ENCODE measurements around the gene C17orf114.
A peak's percentile ranks its signal among the peaks of the same experiment; 100 is the strongest.

Gene C17orf114

DNA sequence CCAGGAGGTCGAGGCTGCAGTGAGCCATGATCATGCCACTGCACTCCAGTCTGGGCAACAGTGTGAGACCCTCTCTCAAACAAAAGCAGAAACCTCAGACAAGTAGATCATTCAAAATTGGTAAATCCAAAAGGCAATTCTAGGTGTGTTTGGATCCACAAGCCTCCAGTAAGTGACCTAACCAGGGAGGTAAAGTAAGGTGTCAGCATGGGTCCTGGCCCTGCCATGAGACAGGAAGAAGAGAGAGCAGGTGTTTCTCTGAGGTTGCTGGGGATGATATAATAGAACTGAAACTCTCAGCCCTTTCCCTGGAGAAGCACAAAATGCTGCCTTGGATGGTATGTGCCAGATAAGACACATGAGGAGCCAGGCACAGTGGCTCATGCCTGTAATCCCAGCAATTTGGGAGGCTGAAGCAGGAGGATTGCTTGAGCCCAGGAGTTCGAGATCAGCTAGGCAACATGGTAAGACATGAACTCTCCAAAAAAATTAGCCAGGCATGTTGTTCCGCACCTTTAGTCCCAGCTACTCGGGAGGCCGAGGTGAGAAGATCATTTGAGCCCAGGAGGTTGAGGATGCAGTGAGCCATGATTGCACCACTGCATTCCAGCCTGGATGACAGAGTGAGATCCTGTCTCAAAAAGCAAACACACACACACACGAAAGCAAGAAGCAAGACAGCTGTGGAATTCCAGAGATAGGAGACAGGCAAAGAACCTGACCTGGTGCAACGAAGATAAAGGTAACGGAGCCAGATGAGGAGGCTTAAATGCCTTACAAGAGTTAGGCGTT, 24.0 kb downstream of the C17orf114 start (continued):
- TF ChIP-seq, protein P1, sequence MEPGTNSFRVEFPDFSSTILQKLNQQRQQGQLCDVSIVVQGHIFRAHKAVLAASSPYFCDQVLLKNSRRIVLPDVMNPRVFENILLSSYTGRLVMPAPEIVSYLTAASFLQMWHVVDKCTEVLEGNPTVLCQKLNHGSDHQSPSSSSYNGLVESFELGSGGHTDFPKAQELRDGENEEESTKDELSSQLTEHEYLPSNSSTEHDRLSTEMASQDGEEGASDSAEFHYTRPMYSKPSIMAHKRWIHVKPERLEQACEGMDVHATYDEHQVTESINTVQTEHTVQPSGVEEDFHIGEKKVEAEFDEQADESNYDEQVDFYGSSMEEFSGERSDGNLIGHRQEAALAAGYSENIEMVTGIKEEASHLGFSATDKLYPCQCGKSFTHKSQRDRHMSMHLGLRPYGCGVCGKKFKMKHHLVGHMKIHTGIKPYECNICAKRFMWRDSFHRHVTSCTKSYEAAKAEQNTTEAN (CRISPR knock-in tag; conservative IDR thresholded peaks at IDR 0.05), result peak; percentile 72; the same call in 1 of the 2 replicates
- TF ChIP-seq, protein P2, sequence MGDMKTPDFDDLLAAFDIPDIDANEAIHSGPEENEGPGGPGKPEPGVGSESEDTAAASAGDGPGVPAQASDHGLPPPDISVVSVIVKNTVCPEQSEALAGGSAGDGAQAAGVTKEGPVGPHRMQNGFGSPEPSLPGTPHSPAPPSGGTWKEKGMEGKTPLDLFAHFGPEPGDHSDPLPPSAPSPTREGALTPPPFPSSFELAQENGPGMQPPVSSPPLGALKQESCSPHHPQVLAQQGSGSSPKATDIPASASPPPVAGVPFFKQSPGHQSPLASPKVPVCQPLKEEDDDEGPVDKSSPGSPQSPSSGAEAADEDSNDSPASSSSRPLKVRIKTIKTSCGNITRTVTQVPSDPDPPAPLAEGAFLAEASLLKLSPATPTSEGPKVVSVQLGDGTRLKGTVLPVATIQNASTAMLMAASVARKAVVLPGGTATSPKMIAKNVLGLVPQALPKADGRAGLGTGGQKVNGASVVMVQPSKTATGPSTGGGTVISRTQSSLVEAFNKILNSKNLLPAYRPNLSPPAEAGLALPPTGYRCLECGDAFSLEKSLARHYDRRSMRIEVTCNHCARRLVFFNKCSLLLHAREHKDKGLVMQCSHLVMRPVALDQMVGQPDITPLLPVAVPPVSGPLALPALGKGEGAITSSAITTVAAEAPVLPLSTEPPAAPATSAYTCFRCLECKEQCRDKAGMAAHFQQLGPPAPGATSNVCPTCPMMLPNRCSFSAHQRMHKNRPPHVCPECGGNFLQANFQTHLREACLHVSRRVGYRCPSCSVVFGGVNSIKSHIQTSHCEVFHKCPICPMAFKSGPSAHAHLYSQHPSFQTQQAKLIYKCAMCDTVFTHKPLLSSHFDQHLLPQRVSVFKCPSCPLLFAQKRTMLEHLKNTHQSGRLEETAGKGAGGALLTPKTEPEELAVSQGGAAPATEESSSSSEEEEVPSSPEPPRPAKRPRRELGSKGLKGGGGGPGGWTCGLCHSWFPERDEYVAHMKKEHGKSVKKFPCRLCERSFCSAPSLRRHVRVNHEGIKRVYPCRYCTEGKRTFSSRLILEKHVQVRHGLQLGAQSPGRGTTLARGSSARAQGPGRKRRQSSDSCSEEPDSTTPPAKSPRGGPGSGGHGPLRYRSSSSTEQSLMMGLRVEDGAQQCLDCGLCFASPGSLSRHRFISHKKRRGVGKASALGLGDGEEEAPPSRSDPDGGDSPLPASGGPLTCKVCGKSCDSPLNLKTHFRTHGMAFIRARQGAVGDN (CRISPR knock-in tag; IDR thresholded peaks at IDR 0.05), result peak; percentile 55; the same call in 1 of the 2 replicates
- TF ChIP-seq ZNF468 (CRISPR knock-in tag; IDR thresholded peaks at IDR 0.05) (no peak), ZNF205 (CRISPR knock-in tag; IDR thresholded peaks at IDR 0.05) (peak; percentile 95), PRMT3 (CRISPR knock-in tag; IDR thresholded peaks at IDR 0.05; ENCODE audit: borderline replicate concordance, low read depth) (no peak), DMAP1 (CRISPR knock-in tag; IDR thresholded peaks at IDR 0.05) (0 out of 2 replicates have a peak, but pooled peaks have one; percentile 54), MYNN (CRISPR knock-in tag; IDR thresholded peaks at IDR 0.05; ENCODE audit: low read depth) (peak; percentile 34; the same call in 1 of the 2 replicates), GATAD2A (CRISPR knock-in tag; IDR thresholded peaks at IDR 0.05) (peak; percentile 93), ZNF792 (CRISPR knock-in tag; IDR thresholded peaks at IDR 0.05) (peak; percentile 99), SMAD3 (CRISPR knock-in tag; IDR thresholded peaks at IDR 0.05) (peak; percentile 77; the same call in 1 of the 2 replicates), SMARCC2 (IDR thresholded peaks at IDR 0.05) (no peak), TBX2 (CRISPR knock-in tag; IDR thresholded peaks at IDR 0.05; ENCODE audit: borderline replicate concordance) (peak; percentile 87), EHMT2 (IDR thresholded peaks at IDR 0.05; ENCODE audit: borderline replicate concordance, low read depth, low read length) (no peak), ZNF644 (CRISPR knock-in tag; IDR thresholded peaks at IDR 0.05; ENCODE audit: low read depth) (peak; percentile 65; the same call in 1 of the 2 replicates)
- TF ChIP-seq, protein P3, sequence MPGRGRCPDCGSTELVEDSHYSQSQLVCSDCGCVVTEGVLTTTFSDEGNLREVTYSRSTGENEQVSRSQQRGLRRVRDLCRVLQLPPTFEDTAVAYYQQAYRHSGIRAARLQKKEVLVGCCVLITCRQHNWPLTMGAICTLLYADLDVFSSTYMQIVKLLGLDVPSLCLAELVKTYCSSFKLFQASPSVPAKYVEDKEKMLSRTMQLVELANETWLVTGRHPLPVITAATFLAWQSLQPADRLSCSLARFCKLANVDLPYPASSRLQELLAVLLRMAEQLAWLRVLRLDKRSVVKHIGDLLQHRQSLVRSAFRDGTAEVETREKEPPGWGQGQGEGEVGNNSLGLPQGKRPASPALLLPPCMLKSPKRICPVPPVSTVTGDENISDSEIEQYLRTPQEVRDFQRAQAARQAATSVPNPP (CRISPR knock-in tag; IDR thresholded peaks at IDR 0.05), result no peak
- TF ChIP-seq, protein P4, sequence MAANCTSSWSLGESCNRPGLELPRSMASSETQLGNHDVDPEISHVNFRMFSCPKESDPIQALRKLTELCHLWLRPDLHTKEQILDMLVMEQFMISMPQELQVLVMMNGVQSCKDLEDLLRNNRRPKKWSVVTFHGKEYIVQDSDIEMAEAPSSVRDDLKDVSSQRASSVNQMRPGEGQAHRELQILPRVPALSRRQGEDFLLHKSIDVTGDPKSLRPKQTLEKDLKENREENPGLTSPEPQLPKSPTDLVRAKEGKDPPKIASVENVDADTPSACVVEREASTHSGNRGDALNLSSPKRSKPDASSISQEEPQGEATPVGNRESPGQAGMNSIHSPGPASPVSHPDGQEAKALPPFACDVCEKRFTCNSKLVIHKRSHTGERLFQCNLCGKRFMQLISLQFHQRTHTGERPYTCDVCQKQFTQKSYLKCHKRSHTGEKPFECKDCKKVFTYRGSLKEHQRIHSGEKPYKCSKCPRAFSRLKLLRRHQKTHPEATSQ (CRISPR knock-in tag; IDR thresholded peaks at IDR 0.05; ENCODE audit: borderline replicate concordance), result 0 out of 2 replicates have a peak, but pooled peaks have one; percentile 31
- TF ChIP-seq, protein P5, sequence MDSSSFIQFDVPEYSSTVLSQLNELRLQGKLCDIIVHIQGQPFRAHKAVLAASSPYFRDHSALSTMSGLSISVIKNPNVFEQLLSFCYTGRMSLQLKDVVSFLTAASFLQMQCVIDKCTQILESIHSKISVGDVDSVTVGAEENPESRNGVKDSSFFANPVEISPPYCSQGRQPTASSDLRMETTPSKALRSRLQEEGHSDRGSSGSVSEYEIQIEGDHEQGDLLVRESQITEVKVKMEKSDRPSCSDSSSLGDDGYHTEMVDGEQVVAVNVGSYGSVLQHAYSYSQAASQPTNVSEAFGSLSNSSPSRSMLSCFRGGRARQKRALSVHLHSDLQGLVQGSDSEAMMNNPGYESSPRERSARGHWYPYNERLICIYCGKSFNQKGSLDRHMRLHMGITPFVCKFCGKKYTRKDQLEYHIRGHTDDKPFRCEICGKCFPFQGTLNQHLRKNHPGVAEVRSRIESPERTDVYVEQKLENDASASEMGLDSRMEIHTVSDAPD (CRISPR knock-in tag; IDR thresholded peaks at IDR 0.05), result peak; percentile 62; the same call in 1 of the 2 replicates
- TF ChIP-seq, protein P6, sequence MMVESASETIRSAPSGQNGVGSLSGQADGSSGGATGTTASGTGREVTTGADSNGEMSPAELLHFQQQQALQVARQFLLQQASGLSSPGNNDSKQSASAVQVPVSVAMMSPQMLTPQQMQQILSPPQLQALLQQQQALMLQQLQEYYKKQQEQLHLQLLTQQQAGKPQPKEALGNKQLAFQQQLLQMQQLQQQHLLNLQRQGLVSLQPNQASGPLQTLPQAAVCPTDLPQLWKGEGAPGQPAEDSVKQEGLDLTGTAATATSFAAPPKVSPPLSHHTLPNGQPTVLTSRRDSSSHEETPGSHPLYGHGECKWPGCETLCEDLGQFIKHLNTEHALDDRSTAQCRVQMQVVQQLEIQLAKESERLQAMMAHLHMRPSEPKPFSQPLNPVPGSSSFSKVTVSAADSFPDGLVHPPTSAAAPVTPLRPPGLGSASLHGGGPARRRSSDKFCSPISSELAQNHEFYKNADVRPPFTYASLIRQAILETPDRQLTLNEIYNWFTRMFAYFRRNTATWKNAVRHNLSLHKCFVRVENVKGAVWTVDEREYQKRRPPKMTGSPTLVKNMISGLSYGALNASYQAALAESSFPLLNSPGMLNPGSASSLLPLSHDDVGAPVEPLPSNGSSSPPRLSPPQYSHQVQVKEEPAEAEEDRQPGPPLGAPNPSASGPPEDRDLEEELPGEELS (CRISPR knock-in tag; IDR thresholded peaks at IDR 0.05), result peak; percentile 90
